GM23338 (cell line): Measurements from ENCODE around the gene C16orf90.

ENCODE experiments used
- CREB1 ChIP-seq: fragments of 250-450 bp; sonication (Bioruptor Pico); IDR thresholded peaks from 2 replicates; pipeline ENCODE4 v1.5.0; 2020; ENCODE audit warnings: low read depth, mild to moderate bottlenecking, moderate library complexity
- CTCF ChIP-seq, 2 experiments: fragments of 200-600 bp in 1 of 2; sonication (generic) in 1 of 2; conservative IDR thresholded peaks; 2 replicates each; pipeline versions ENCODE4 v1.5.1 to v1.6.1; 2016 to 2017; ENCODE audit warnings: antibody characterized with exemption in 2 of 2, low read depth in 2 of 2, mild to moderate bottlenecking in 2 of 2, moderate library complexity in 1 of 2
- EZH2phosphoT487 ChIP-seq: fragments of 200-600 bp; sonication (generic); IDR thresholded peaks from one replicate; pipeline ENCODE4 v1.8.1; 2018; ENCODE audit warnings: antibody characterized with exemption; ENCODE audit not compliant: unreplicated experiment
- POLR2AphosphoS5 ChIP-seq: IDR thresholded peaks from 2 replicates; pipeline ENCODE4 v1.6.1; 2016; ENCODE audit warnings: antibody characterized with exemption, low read depth
- STAT1 ChIP-seq: IDR thresholded peaks from one replicate; pipeline ENCODE4 v1.6.1; 2016; ENCODE audit warnings: antibody characterized with exemption; ENCODE audit not compliant: unreplicated experiment

DNA sequence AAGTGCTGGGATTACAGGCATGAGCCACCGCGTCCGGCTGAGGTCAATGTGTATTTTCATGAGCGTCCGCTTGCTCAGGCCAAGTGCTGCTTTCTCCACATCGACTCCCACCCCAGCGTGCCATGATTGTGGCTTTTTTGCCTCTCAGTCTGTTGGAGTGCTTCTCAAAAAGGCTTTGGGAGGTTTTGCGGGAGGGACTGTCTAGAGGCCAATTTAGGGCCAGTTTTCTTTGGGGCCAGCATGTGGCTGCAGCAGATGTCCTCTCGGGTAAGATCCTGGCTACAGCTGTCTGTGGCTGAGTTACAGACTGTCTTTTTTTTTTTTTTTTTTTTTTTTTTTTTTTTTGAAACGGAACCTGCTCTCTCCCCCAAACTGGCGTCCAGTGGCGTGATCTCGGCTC lies 6.5 kb downstream of the C16orf90 start:
- TF ChIP-seq STAT1 (no peak), CTCF (conservative IDR thresholded peaks at IDR 0.05; ENCODE audit: low read depth in 2 of 2) (no peak), CREB1 (CRISPR knock-in tag) (no peak), POLR2AphosphoS5 (no peak), EZH2phosphoT487 (no peak)
